AG04449 (cell line): ENCODE measurements around the gene PIK3C3.

Source experiments
- CTCF ChIA-PET: fragments of 350-600 bp; formaldehyde crosslinking; extraction: SDS; loops from one replicate; lab custom pipeline; 2021; ENCODE audit warnings: antibody characterized with exemption; lab: Yijun Ruan, JAX
- POLR2A ChIA-PET: fragments of 400-600, 350-600 bp; formaldehyde crosslinking; extraction: SDS; loops from one replicate; lab custom pipeline; 2020; ENCODE audit warnings: antibody characterized with exemption, inconsistent platforms; lab: Yijun Ruan, JAX
- DNase-seq: peaks from one replicate; pipeline ENCODE4 v3.0.0-alpha.2; 2010; ENCODE audit warnings: low read depth, low spot score
- H3K4me3 ChIP-seq: 2 replicates; pipeline ENCODE4 v1.5.1; 2011; ENCODE audit warnings: low read depth, mild to moderate bottlenecking, control low read depth, low read length
- CTCF ChIP-seq: IDR thresholded peaks from one replicate; pipeline ENCODE4 v1.5.1; 2011; ENCODE audit warnings: mild to moderate bottlenecking, moderate library complexity, low read length, control low read depth, inconsistent platforms; ENCODE audit not compliant: insufficient read depth; ENCODE audit errors: missing control alignments

PIK3C3 gene

GRCh38 chr18:42074704-42075103, 119.7 kb downstream of the PIK3C3 start:
- POLR2A ChIA-PET, result no interaction called here
- no peak for TF ChIP-seq CTCF
- CTCF ChIA-PET, result interaction anchor here (0.7 to 11.8 kb wide), 2 partner anchors 22 to 40 kb away, joined by 3 to 143 read pairs; no protein-coding TSS in a partner anchor
- DNase-seq, result no peak
- no peak overlapping the region for H3K4me3 ChIP-seq

- H3K4me3 ChIP-seq, result no peak overlapping the region
- TF ChIP-seq CTCF, result no peak
- CTCF ChIA-PET, result interaction anchor here (1.6 to 3.0 kb wide), 2 partner anchors 26 to 36 kb away, joined by 4 to 27 read pairs; no protein-coding TSS in a partner anchor
- DNase-seq, result no peak
- POLR2A ChIA-PET, result no interaction called here
Measured at GRCh38 chr18:42078711-42079110, 123.7 kb downstream of the PIK3C3 start.

GRCh38 chr18:42080340-42080739, 125.3 kb downstream of the PIK3C3 start:
- POLR2A ChIA-PET, result no interaction called here
- TF ChIP-seq CTCF, result no peak
- H3K4me3 ChIP-seq, result no peak overlapping the region
- no peak for DNase-seq
- CTCF ChIA-PET, result interaction anchor here (3.0 kb wide), 1 partner anchor 28 kb away, joined by 27 read pairs; no protein-coding TSS in a partner anchor

DNA sequence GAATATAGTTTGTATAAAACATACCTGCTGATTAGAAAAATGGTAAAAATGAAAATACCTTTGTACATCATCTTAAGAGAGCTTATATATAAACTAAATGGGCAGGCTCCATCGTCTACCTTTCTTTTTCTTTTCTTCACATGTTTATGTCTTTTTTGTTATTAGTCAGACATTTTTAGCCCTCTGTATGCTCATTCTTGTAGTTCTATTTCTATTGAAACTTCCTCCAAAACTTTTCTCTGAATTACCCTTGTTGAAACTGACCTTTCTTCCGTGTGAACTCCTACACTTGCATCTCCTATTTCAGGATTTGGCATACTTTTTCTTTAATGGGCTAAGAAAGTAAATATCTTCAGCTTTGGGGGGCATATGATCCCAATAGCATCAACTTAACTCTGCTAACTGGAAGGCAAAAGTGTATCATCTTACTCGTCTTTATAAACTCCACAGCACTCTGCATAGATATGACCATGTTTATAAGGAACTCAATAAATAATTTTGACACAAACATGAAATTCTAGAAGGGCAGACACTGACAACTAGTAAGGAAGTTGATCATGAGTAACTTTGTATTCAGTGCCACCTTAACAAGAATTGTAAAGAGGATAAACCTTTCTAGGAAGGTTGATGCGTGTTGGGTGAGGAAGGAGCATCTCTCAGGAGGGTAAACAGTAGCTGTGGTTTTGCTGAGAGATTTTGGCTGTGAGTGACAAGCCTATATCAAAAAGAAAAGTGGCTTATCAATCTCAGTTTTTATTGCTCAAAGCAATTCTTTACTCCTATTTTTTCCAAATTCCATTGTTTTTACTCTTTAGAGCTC, 127.6 kb downstream of the PIK3C3 start:
- no peak for DNase-seq
- ChIA-PET POLR2A (no interaction called here), CTCF (interaction anchor here (1.4 to 1.7 kb wide), 2 partner anchors 29 to 31 kb away, joined by 4 to 8 read pairs; no protein-coding TSS in a partner anchor)
- no peak overlapping the region for H3K4me3 ChIP-seq
- TF ChIP-seq CTCF, result no peak

DNA sequence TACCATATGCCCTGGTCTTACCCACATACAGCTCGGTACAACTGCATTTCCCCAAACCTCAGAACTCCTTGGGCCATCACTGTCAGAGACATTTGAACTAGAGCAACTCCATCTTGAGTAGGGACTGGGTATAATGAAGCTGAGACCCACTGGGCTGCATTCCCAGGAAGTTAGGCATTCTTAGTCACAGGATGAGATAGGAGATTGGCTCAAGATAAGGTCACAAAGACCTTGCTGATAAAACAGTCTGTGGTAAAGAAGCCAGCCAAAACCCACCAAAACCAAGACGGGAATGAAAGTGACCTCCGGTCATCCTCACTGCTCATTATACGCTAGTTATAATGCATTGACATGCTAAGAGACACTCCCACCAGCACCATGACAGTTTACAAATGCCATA, 131.3 kb downstream of the PIK3C3 start:
- ChIA-PET POLR2A (no interaction called here), CTCF (interaction anchor here (1.0 to 1.2 kb wide), 2 partner anchors 28 to 33 kb away, joined by 3 read pairs; no protein-coding TSS in a partner anchor)
- no peak overlapping the region for H3K4me3 ChIP-seq
- no peak for DNase-seq
- TF ChIP-seq CTCF, result no peak

GRCh38 chr18:42087235-42087634, 132.2 kb downstream of the PIK3C3 start:
- DNase-seq, result no peak
- TF ChIP-seq CTCF, result no peak
- ChIA-PET CTCF (interaction anchor here (1.0 kb wide), 1 partner anchor 34 kb away, joined by 3 read pairs; no protein-coding TSS in a partner anchor), POLR2A (no interaction called here)
- no peak overlapping the region for H3K4me3 ChIP-seq
